DMS114 treated with DMSO at 0.1 percent for 48 hours (cell line): ENCODE results near the gene CTBP2.

Experiments used
- DNase-seq: peaks from one replicate; lab custom pipeline; 2025; ENCODE audit not compliant: unreplicated experiment; lab: John Stamatoyannopoulos, UW

Gene CTBP2

GRCh38 chr10:125144693-125145623 is 15.4 kb downstream of the CTBP2 start:
- peak; percentile 22 for DNase-seq

GRCh38 chr10:125144206-125144605 is 16.2 kb downstream of the CTBP2 start:
- DNase-seq: no peak

GRCh38 chr10:125142946-125143345 is 17.4 kb downstream of the CTBP2 start:
- no peak for DNase-seq

GRCh38 chr10:125141860-125142484 is 18.4 kb downstream of the CTBP2 start:
- no peak for DNase-seq

GRCh38 chr10:125141150-125141859 is 19.1 kb downstream of the CTBP2 start:
- DNase-seq: no peak

- no peak for DNase-seq
Observed at GRCh38 chr10:125140151-125140550, 20.2 kb downstream of the CTBP2 start.

GRCh38 chr10:125137601-125138438 is 22.5 kb downstream of the CTBP2 start:
- DNase-seq: no peak

- DNase-seq: no peak
Observed at GRCh38 chr10:125136087-125136486, 24.3 kb downstream of the CTBP2 start.

GRCh38 chr10:125135771-125136035 is 24.7 kb downstream of the CTBP2 start:
- DNase-seq: no peak

- DNase-seq: no peak
Observed at GRCh38 chr10:125134916-125135770, 25.2 kb downstream of the CTBP2 start.

GRCh38 chr10:125134483-125134848 is 25.9 kb downstream of the CTBP2 start:
- DNase-seq: no peak

- DNase-seq: no peak
Observed at GRCh38 chr10:125133696-125134482, 26.5 kb downstream of the CTBP2 start.

- DNase-seq: no peak
Observed at GRCh38 chr10:125132344-125132743, 28.0 kb downstream of the CTBP2 start.

GRCh38 chr10:125130916-125131315 is 29.4 kb downstream of the CTBP2 start:
- DNase-seq: no peak

GRCh38 chr10:125130260-125130659 is 30.1 kb downstream of the CTBP2 start:
- no peak for DNase-seq

- no peak for DNase-seq
Observed at GRCh38 chr10:125129076-125129458, 31.3 kb downstream of the CTBP2 start.

- DNase-seq: no peak
Observed at GRCh38 chr10:125128397-125129075, 31.8 kb downstream of the CTBP2 start.

- no peak for DNase-seq
Observed at GRCh38 chr10:125127986-125128385, 32.4 kb downstream of the CTBP2 start.

- DNase-seq: no peak
Observed at GRCh38 chr10:125127110-125127509, 33.3 kb downstream of the CTBP2 start.
